ENCODE results near the gene ZNRF4. TPM values are rescaled to one million over a fixed set of nuclear protein-coding genes. Genes with fewer than 3 reads are reported as not detected.

ZNRF4 gene
- total and polyA plus RNA-seq, 9 of the 15 experiments (the other 6 are each of a cell fraction or from before 2014, with no cell fraction given): not detected

DNA sequence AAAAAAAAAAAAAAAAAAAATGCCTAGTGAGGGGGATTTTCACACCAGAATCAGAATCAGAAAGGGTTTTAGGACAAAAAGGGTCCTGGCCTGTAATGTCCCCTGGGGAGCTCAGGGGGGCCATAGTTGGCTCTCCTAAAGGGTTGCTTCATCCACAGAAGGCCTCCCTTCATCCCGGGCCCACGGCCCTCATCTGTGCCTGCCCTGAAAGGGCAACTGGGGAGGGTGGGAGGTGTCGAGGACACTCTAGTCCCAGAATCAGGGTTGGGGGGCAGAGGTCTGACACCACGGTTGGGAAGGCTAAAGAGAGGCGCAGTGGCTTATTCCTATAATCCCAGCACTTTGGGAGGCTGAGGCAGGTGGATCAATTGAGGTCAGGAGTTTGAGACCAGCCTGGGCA is 22.5 kb upstream of the ZNRF4 start:
- no TSS peak for BruUV-seq (replicated peaks)
- POLR2A ChIA-PET: interaction anchor here (1.0 kb wide), 1 partner anchor 116 kb away, joined by 3 read pairs; no protein-coding TSS in a partner anchor
- H3K27ac ChIP-seq (ENCODE audit: extremely low read depth, low read depth, low read length): no peak overlapping the region

More for the DNA sequence above, 22.5 kb upstream of the ZNRF4 start:
- in situ Hi-C loops (cut with MboI) (no loop called here), intact Hi-C loops (cut with micrococcal nuclease) (no loop called here)
- Histone ChIP-seq H3K36me3 (ENCODE audit: control insufficient read depth, insufficient read depth, low read length) (no peaks in the 10 kb centered on the region), H3K4me1 (replicated peaks in 1 of 2; ENCODE audit: control insufficient read depth in 2 of 2, insufficient read depth in 2 of 2, low read length in 2 of 2) (peaks cover 23 to 35% of the 10 kb centered on the region in 2 experiments), H4K20me1 (replicated peaks; ENCODE audit: control insufficient read depth, insufficient read depth, low read length) (no peaks in the 10 kb centered on the region), H3K9me3 (replicated peaks; ENCODE audit: control insufficient read depth, insufficient read depth, low read depth, low read length) (no peaks in the 10 kb centered on the region), H2AFZ (ENCODE audit: low read depth, low read length) (no peak overlapping the region), H3K79me2 (ENCODE audit: control insufficient read depth, insufficient read depth, low read length) (no peaks in the 10 kb centered on the region), H3K9me1 (ENCODE audit: control insufficient read depth, insufficient read depth, low read length) (peaks cover 4% of the 10 kb centered on the region), H3K4me2 (ENCODE audit: insufficient read depth, low read length) (no peak overlapping the region), H3K4me3 (no peak overlapping the region), H3K27me3 (ENCODE audit: control insufficient read depth in 2 of 2, insufficient read depth in 2 of 2, low read length in 2 of 2) (no peaks in the 10 kb centered on the region), H3K9ac (ENCODE audit: insufficient read depth in 1 of 2, low read depth in 2 of 2, low read length in 2 of 2) (0 out of 4 replicates have a peak overlapping the region, but pooled peaks of 1 of the 2 experiments have one; percentile 28)
- DNase-seq (ENCODE audit: extremely low read depth in 1 of 4, low spot score in 3 of 4) (no peak), ATAC-seq (no peak), FAIRE-seq (no peak)
- TF ChIP-seq SMARCA4 (IDR thresholded peaks at IDR 0.05) (no peak), ATF2 (CRISPR knock-in tag; IDR thresholded peaks at IDR 0.05) (no peak), NRF1 (conservative IDR thresholded peaks at IDR 0.05 in 1 of 2, IDR thresholded peaks at IDR 0.05 in 1 of 2) (no peak), ZNF79 (CRISPR knock-in tag; IDR thresholded peaks at IDR 0.05; ENCODE audit: low read depth) (no peak), TBL1XR1 (IDR thresholded peaks at IDR 0.05; ENCODE audit: low read length in 2 of 2) (no peak), ZNF316 (IDR thresholded peaks at IDR 0.05) (no peak)
- TF ChIP-seq, protein P1, sequence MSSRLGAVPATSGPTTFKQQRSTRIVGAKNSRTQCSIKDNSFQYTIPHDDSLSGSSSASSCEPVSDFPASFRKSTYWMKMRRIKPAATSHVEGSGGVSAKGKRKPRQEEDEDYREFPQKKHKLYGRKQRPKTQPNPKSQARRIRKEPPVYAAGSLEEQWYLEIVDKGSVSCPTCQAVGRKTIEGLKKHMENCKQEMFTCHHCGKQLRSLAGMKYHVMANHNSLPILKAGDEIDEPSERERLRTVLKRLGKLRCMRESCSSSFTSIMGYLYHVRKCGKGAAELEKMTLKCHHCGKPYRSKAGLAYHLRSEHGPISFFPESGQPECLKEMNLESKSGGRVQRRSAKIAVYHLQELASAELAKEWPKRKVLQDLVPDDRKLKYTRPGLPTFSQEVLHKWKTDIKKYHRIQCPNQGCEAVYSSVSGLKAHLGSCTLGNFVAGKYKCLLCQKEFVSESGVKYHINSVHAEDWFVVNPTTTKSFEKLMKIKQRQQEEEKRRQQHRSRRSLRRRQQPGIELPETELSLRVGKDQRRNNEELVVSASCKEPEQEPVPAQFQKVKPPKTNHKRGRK (tag; IDR thresholded peaks at IDR 0.05): no peak
- 83% methylated on average over 4 of the region's 5 CpGs for WGBS (ENCODE audit: insufficient coverage, low coverage, missing lambda C conversion rate)
- CTCF ChIA-PET (ENCODE audit: low intra/inter-chr PET ratio): no interaction called here
